H54 (cell line): ENCODE results near the gene SCLT1.

ENCODE experiments used
- DNase-seq: peaks from one replicate; pipeline ENCODE4 v3.0.0; 2011; ENCODE audit warnings: low spot score, mixed read lengths; ENCODE audit not compliant: insufficient read length
- FAIRE-seq: peaks from 3 replicates; lab custom pipeline; 2011; peaks lifted over from hg19 to GRCh38; lab: Jason Lieb, UNC
- POLR2A ChIP-seq: IDR thresholded peaks from 2 replicates; pipeline ENCODE4 v1.6.1; 2011; ENCODE audit warnings: low read depth, mild to moderate bottlenecking, low read length

Gene SCLT1

DNA sequence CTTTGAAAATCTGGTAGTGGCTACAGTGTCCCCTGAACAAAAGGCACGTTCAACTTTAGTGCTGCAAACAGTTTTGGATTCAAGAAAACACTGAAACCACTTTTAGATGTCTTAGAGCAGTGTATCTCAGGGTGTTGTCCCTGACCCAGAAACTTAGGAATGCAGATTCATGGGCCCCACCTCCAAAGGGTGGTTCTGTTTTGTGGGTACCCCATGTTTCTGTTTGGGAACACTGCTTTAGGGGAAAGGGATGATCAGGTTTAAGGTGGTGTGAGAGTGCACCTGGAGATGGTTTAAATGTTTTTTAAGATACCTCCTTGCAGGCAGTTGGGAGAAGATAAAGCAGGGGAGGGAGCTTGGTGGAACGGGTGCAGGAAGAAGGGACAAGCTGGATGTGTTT lies 228.2 kb downstream of the SCLT1 start:
- FAIRE-seq (no peak), DNase-seq (no peak)
- no peak for TF ChIP-seq POLR2A

GRCh38 chr4:128863312-128864075 lies 229.8 kb downstream of the SCLT1 start:
- DNase-seq (peak; percentile 30), FAIRE-seq (no peak)
- TF ChIP-seq POLR2A, result no peak

DNA sequence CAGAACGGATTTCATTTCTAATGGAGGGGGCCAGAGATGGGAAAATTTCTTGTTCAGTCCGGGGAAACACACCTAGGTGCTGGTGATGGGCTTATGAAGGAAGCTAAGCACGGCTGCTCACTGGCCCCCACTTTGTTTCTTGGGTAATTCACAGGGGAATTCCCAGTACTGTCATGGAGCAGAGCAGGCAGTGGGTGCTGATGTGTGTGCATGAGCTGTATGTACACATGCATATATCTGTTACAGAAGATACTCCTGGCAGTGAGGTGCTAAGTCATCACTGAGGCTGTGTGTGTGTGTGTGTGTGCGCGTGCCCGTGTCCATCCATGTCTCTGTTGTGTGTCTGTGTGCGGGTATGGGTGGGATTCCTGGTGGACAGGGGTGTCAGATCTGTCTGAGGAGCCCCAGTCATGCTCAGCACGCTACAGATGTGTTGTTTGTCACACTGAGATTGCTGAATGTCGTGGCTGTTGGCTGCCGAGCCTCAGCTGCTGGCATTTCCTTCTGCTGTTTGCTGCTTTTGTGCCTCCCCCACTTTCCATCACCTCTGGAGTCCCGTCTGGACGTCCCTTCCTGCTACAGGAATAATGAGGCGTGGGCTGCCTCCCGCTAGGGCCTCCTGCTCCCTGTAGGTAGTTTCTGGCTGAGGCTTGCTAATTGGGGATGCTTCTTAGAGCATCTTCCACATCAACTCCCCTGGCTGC lies 230.6 kb downstream of the SCLT1 start:
- no peak for DNase-seq
- no peak for FAIRE-seq
- TF ChIP-seq POLR2A, result no peak

DNA sequence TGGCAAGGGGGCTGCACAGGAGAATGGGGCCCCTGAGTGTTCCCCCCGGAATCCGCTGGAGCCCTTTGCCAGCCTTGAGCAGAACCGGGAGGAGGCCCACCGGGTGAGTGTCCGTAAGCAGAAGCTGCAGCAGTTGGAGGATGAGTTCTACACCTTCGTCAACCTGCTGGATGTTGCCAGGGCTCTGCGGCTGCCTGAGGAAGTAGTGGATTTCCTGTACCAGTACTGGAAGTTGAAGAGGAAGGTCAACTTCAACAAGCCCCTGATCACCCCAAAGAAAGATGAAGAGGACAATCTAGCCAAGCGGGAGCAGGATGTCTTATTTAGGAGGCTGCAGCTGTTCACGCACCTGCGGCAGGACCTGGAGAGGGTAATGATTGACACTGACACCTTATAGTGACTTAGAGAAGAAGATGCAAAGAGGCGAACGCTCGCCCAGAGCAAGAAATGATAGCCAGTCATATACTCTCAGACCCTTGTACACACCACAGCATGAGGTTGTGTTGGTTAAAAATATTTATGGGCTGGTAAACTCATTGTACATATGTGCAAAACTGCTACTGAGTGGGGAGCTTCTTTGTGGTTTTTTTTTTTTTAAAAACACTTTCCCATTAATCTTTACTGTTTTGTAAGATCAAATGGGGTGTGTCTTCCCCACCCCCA lies 231.4 kb downstream of the SCLT1 start:
- no peak for DNase-seq
- FAIRE-seq, result no peak

GRCh38 chr4:128859887-128860677 lies 233.3 kb downstream of the SCLT1 start:
- TF ChIP-seq POLR2A, result no peak
- FAIRE-seq, result no peak
- no peak for DNase-seq

More for the DNA sequence above, 231.4 kb downstream of the SCLT1 start:
- no peak for TF ChIP-seq POLR2A

GRCh38 chr4:128858879-128859671 lies 234.3 kb downstream of the SCLT1 start:
- TF ChIP-seq POLR2A, result no peak
- no peak for FAIRE-seq

GRCh38 chr4:128856246-128856645 lies 237.1 kb downstream of the SCLT1 start:
- DNase-seq (no peak), FAIRE-seq (no peak)
- TF ChIP-seq POLR2A, result no peak

More at GRCh38 chr4:128858879-128859671, 234.3 kb downstream of the SCLT1 start:
- DNase-seq, result no peak

DNA sequence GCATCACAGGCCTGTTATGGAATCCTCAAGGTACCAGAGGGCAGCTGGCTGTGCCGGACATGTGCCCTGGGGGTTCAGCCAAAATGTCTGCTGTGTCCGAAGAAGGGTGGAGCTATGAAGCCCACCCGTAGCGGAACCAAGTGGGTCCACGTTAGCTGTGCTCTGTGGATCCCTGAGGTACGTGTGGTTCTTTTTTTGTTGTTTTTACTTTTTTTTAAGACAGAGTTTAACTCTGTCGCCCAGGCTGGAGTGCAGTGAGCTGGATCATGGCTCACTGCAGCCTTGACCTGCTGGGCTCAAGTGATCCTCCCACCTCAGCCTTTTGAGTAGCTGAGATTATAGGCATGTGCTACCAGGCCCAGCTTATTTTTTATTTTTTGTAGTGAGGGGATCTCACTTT lies 237.7 kb downstream of the SCLT1 start:
- DNase-seq (no peak), FAIRE-seq (no peak)
- TF ChIP-seq POLR2A, result no peak

DNA sequence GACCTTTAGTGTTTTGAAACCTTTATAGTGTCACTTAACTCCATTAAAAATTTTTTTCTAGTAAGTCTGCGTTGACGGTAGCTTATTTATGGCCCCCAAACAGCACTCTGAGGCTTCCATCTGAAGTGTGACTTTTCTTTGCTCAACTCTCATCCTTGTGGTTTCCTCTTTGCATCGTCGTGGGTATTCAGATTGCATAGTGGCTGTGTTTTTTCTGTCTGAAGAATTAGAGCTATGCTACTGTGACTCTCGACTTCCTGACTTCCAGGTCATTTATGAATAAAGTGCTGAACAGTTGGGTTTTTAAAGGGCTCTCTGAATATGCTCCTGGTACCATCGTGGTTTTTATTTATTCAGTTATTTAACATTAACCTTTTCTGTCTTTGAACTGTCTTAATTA lies 238.9 kb downstream of the SCLT1 start:
- no peak for TF ChIP-seq POLR2A
- no peak for FAIRE-seq
- no peak for DNase-seq

DNA sequence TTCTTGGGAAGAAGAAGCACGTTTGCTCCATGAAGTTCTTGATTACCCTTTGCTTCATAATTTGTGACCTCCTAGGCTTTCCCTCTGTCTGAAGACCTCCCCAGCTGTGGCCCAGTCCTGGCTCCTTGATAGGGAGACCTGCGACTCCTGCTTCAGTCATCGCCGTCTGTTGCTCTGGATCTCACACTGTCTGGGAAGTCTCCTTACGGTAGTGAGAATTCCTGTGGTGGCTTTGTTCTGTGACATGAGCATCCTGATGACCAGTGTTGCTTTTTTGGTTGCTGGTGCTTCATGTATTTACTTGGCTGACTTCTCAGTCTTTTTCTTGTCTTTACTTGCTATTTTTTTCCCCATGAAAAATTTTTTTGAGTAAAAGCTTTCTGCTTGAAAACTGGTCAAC lies 239.6 kb downstream of the SCLT1 start:
- DNase-seq (no peak), FAIRE-seq (no peak)
- TF ChIP-seq POLR2A, result no peak

DNA sequence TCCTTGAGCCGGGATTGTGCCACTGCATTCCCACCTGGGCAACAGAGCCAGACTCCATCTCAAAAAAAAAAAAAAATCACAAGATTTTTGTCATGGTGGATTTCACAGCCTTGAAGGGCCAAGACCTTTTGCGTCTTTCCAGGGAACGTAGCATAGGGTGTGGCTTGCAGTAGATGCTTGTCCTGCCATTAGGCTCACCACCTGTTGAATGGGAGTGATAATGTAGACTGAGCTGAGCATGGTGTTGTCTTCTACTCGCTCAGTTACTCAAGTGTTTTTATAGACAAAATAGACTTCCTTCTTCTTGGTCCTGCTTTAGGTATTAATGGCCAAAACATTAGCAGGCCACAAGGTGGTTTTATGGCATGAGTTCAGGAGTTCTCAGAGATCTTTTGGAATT lies 243.1 kb downstream of the SCLT1 start:
- FAIRE-seq (no peak), DNase-seq (no peak)
- TF ChIP-seq POLR2A, result no peak

DNA sequence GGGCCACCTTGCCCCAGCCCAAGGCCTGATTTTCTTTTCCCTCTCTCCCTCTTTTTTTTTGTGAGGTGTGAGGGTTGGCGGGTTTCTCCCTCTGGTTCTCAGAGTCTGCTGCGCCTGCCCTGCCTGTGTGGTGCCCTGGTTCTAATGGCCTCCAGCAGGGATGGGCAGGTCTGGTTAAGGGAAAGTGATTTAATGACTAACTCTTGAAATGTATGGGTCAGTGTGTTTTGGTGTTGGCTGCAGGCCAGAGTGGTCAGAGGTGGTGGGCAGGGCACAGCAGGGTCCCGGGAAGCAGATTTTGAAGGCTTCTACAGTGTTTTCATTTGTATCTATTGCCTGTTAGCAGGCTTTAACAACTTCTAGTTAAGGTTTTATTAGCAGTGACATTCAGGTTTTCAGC lies 244.9 kb downstream of the SCLT1 start:
- TF ChIP-seq POLR2A, result no peak
- no peak for DNase-seq
- FAIRE-seq, result no peak
